NCI-H1417 treated with DMSO at 0.1 percent for 48 hours (cell line): ENCODE results near the gene DYNC1LI1.

Experiments used
- DNase-seq: peaks from one replicate; lab custom pipeline; 2025; lab: John Stamatoyannopoulos, UW

The DYNC1LI1 gene

GRCh38 chr3:32492684-32493436, 77.8 kb downstream of the DYNC1LI1 start:
- DNase-seq: no peak

- DNase-seq: no peak
These were observed 82.1 kb downstream of the DYNC1LI1 start for GRCh38 chr3:32488474-32489008.

GRCh38 chr3:32487781-32488473, 82.7 kb downstream of the DYNC1LI1 start:
- DNase-seq: no peak

DNA sequence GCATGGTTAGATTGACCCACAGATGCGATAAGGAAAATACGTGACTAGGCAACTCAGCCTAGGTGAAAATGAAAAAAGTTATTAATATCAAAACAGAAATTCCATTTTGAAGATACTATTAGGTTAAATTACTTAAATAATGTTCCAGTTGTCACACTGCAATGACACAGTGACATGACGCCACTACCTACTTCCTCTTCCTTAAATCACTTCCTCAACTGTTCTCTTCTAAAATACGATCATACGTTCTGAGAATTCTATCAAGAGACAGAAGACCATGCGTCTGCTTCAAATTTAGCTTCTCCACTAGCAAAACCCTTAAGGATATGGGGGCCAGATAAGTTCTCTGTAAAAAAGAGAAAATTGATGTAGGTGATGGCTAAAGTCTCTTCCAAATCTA, 86.2 kb downstream of the DYNC1LI1 start:
- DNase-seq: no peak

DNA sequence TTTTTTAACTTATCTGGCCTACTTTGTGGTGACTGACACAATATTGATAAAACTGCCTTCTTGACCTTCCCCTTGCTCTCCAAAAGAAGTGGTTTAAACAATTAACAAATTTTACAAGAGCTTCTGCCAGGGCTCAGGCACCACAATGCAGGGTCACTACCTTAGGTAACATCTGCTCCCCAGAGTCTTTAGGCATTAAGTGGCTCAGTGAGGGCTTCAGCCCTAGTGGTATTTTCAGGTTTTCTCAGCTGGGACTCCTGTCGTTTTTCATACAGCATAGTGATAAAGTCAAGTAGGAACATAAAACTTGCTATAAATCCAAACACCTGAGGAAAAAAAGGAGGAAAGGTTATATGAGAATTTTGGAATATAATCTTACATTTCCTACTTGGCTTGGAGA, 86.9 kb downstream of the DYNC1LI1 start:
- DNase-seq: no peak

DNA sequence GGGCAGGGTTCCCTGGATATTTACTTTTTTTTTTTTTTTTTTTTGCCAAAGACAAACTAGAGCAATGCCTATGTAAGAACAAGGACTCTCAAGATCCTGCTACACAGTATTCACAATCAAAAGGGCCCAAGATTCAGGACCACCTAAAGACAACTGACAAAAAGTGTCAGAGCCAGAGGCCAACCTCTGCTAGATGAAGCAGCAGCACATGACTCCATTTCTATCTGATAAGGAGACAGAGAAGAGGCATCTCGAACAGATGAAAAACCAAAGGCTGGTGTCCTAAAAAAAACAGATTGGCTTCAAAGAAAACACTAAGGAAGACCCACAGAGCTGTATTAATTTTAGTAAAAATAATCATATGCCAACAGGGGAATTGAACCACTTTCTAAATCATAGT, 88.0 kb downstream of the DYNC1LI1 start:
- DNase-seq: no peak

DNA sequence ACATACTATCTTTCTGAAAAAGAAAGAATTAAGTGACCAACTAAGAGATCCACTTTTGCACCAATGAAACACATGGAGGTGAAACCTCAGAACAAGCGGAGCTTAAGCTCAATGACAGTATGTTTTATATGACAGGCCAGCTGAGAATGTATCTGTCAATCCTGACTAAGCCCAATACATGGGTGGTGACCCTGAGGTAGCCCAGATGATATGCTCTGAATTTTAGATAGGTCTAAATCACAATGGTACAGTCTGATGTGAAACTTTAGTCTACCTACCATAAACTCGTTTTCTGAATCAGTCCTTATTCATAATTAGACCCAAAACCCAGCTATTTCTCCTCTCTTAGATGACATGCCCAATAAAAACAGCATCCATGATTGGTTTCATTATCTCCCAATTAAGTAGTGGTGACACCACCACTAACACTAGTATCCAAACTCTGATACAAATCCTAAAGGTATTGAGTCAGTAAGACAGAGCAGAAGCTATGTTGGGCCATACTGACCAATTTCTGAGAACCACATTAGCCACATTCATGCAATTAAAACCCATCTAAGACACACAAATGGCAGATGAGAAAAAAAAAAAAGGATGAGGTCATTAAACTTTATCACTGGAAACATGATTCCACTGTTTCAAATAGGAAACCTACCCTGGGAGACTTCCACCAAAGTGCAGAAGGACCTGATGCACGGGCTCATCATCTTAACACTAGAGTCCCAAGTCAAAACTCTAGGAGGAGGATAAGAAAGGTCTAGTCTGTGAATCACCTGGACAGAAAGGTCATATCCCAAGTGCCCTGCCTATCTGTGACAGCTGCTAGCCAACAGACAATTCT, 88.6 kb downstream of the DYNC1LI1 start:
- no peak for DNase-seq

GRCh38 chr3:32480604-32481003, 90.1 kb downstream of the DYNC1LI1 start:
- no peak for DNase-seq
